Mononuclear cell (primary cell): ENCODE data around the gene OARD1. TPM values are rescaled to one million over a fixed set of nuclear protein-coding genes. Genes with fewer than 3 reads are reported as not detected.

Source experiments
- H3K27me3 ChIP-seq: 2 replicates; pipeline ENCODE4 v1.6.0; 2011; ENCODE audit warnings: low read length, control low read depth; ENCODE audit not compliant: insufficient read depth
- H3K4me1 ChIP-seq: 2 replicates; pipeline ENCODE4 v1.5.1; 2011; ENCODE audit warnings: mild to moderate bottlenecking, low read length, control low read depth; ENCODE audit not compliant: insufficient read depth
- H3K4me3 ChIP-seq: 2 replicates; pipeline ENCODE4 v1.5.1; 2011; ENCODE audit warnings: mild to moderate bottlenecking, low read length, moderate library complexity
- H3K9me3 ChIP-seq: 2 replicates; pipeline ENCODE4 v1.5.1; 2011; ENCODE audit warnings: low read depth, mild to moderate bottlenecking, control low read depth, low read length
- total RNA-seq: library from RNA; depleted of rRNA; stranded (reverse); fragments of >200 nt; gene quantifications from one replicate; pipeline ENCODE4 v1.2.3, GENCODE V29; 2012

OARD1 gene
- total RNA-seq, 1 donor = 28.2 TPM

- no peak overlapping the region for H3K4me3 ChIP-seq
- H3K4me1 ChIP-seq = peaks cover under 1% of the 10 kb centered on the region
- H3K9me3 ChIP-seq = no peaks in the 10 kb centered on the region
- no peaks in the 10 kb centered on the region for H3K27me3 ChIP-seq
Observed at GRCh38 chr6:41046084-41046483, 26.1 kb downstream of the OARD1 start.

- Histone ChIP-seq H3K27me3 (no peaks in the 10 kb centered on the region), H3K4me3 (no peak overlapping the region), H3K9me3 (no peaks in the 10 kb centered on the region), H3K4me1 (no peaks in the 10 kb centered on the region)
Observed at GRCh38 chr6:41045664-41046063, 26.5 kb downstream of the OARD1 start.

GRCh38 chr6:41043151-41043550 is 29.0 kb downstream of the OARD1 start:
- H3K9me3 ChIP-seq = no peaks in the 10 kb centered on the region
- no peak overlapping the region for H3K4me3 ChIP-seq
- no peaks in the 10 kb centered on the region for H3K4me1 ChIP-seq
- H3K27me3 ChIP-seq = no peaks in the 10 kb centered on the region

DNA sequence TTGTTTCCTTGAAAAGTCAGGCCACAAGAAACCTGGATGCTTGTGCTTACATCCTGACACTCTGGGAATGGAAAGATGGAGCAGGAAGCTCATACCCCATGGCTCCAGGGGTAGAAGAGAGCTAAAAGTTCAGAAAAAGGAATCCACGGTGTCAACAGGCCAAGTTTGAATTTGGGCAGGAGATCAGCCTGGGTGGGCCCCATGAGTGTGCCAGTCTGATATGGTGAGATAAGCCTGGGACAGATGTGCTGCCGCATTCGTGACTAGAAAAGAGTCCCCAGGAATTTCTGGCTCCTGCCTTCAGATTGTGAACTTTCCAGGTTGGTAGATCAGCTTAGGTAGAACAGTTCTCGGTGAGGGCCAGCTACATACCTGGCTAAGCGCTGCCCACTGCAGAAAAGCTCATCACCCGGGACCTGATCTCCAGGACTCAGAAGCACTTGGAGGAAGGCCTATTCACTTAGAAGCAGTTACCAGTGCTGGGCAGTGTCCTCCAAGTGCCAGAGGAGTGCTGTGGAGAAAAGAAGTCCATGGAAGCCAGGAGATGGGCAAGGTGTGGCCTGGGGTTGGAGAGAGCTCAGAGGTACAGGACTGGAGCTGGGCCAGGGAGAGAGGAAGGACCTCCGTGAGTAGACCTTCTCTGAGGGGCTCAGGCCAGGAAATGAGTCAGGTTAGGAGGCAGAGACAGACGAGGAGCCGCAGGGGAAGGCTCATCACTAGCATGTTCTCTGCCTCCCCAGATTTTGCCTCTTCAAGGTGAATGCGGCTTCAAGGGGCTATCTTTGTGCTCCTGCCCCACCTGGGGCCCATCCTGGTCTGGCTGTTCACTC is 29.7 kb downstream of the OARD1 start, which contains the start of gene TSPO2:
Gene TSPO2, plus strand, starts transcription at position 242 of the 830 bp plus-strand sequence. Its CDS starts 519 bp downstream, at position 761.
- H3K4me1 ChIP-seq = no peaks in the 10 kb centered on the region
- H3K27me3 ChIP-seq = no peaks in the 10 kb centered on the region
- H3K9me3 ChIP-seq = no peaks in the 10 kb centered on the region
- H3K4me3 ChIP-seq = no peak within 1 kb of the TSS

DNA sequence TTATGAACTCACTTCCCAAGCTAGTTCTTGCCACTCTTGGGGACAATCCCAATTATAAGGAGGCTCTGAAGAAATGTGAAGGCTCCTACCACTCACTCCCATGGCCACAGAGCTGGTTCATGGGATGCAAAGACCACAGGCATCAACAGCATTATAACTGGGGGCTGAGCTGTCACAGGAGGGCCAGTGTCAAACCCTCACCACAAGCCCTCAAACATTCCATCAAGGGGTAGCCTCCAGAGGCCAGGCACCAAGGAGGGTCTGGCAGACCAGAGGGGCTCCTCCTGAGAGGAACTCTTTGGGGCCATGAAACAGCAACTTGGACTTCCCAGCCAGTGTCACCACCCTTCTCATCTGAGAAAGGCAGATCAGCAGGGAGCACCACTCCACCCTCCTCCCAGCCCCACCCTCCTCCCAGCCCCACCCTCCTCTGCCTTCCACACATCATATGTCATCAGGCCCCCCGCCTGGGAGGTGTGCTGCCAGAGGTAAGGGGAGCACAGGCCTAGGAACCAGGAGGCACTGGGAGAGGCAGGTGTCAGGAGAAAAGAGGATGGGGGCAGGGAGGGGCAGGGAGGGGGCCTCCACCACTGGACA is 31.1 kb downstream of the OARD1 start:
- Histone ChIP-seq H3K27me3 (no peaks in the 10 kb centered on the region), H3K4me3 (no peak overlapping the region), H3K4me1 (no peaks in the 10 kb centered on the region), H3K9me3 (no peaks in the 10 kb centered on the region)

DNA sequence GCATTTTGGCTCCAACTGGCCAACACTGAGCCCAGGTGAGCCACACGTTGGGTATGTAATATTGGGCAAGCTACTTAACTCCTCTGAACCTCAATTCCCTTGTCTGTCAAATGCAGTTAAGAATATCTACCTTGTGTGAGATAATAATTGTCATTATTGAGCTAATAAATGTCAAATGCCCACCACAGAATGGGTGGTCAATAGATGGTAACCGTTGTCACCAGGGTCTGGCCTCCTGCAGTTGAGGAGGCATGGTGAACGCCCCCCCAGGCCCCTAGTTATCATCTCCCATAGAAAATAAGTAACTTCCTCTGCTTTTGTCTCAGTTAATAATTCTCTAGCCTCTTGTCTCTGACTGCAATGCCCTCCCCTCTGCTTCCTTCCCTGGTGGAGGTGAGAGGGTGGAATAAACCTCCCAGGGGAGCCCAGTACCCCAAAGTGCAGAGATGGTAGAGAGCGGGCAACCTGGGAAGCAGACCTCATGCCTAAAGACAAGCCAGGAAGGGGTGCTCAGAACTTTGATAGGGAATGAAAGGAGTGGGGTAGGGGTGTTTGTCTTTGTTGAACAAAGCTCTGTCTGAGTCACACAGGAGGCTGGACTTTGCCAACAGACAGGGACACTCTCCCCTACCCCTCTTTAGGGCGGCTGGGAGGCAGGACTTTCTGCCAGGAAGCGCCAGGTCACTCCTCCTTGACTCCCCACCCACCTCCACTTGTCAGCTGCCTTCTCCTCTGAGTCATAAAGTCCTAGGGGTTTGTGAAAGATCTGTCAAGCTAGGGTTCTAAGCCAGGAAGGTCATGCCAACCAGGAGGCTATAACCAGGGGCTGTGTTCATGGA is 31.8 kb downstream of the OARD1 start:
- no peaks in the 10 kb centered on the region for H3K27me3 ChIP-seq
- no peak overlapping the region for H3K4me3 ChIP-seq
- H3K9me3 ChIP-seq = no peaks in the 10 kb centered on the region
- no peaks in the 10 kb centered on the region for H3K4me1 ChIP-seq

DNA sequence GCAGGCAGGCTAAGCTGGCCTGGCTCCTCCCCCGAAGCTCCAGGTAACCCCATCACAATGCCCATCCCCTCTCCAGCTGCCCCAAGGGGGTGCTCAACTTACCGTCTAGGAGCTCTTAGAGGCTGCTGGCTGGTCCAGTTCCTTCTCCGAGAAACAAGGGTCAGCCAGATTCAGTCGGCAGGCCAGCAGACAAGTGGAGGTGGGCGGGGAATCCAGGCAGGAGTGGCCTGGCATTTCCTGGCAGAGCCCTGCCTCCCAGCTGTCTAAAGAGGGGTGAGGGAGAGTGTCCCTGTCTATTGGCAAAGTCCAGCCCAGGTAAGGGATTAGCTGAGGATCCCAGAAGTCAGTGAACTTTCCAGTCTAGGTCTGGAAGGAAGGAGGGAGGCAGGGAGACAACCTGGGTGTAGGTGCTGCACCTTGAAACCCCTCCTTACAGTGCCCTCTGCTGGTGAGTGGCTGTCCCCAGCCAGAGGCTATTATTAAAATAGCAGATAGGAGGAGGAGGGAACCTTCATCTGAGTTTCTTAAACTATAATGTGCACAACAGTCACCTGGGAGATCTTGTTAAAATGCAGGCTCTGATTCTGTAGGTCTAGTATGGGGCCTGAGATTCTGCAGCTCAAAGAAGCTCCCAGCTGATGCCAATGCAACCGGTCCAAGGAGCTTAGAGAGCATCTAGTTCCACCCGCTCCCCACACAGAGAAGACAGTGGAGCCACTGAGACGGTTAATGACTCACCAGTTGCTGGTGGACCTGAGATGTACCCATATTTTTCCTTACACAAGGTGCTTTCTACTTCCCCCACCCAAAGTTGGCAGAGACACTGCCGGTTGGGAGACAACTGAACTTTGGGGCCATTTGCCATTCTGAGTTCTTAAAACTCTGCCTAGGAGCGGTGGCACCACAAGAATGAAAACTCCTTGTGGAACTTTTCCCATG is 32.8 kb downstream of the OARD1 start, which contains the start of gene UNC5CL:
Gene UNC5CL, minus strand, starts transcription at position 162 of the 939 bp plus-strand sequence. CDS start 4,147 bp downstream, outside the sequence.
- H3K4me3 ChIP-seq = no peak within 1 kb of the TSS
- H3K9me3 ChIP-seq = no peaks in the 10 kb centered on the region
- no peaks in the 10 kb centered on the region for H3K4me1 ChIP-seq
- no peaks in the 10 kb centered on the region for H3K27me3 ChIP-seq

GRCh38 chr6:41038205-41038604 is 34.0 kb downstream of the OARD1 start:
- Histone ChIP-seq H3K4me3 (no peak overlapping the region), H3K27me3 (no peaks in the 10 kb centered on the region), H3K4me1 (no peaks in the 10 kb centered on the region), H3K9me3 (no peaks in the 10 kb centered on the region)

DNA sequence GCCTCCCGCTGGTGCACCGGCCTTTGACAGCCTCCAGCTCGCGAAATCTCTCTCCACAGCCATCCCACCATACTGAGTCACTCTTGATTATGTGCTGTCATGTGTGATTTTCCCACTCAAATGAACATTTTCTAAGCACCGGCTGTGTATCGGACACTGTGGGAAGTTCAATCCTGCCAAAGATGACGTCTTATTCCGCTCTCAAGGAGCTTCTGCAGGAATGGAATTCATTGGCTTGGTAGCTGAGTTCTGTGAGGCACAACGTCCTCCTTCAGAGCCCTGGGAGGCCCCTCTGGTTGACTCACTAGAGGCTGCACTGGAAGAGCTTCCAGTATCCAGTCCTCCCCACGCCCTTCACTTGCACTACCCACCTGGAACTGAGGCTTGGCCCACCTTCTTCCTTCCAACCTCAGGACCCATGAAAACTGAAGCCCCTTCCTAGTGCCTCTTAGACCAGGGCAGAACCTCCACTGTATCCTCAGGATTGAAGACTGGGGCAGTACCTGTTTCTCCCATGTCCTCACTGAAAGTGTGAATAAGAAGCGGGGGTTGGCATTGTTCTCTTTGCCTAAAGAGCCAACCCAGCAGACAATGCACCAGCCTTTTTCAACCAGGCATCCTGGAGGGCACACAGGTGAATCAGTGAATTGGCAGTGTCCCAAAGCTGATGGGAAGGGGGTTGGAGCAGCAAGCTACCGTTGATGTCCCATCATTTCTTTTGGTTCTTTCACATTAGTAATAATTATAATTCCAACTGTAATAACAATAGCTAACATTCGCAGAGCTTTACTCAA is 34.9 kb downstream of the OARD1 start:
- Histone ChIP-seq H3K27me3 (no peaks in the 10 kb centered on the region), H3K9me3 (no peaks in the 10 kb centered on the region), H3K4me1 (no peaks in the 10 kb centered on the region), H3K4me3 (no peak overlapping the region)

DNA sequence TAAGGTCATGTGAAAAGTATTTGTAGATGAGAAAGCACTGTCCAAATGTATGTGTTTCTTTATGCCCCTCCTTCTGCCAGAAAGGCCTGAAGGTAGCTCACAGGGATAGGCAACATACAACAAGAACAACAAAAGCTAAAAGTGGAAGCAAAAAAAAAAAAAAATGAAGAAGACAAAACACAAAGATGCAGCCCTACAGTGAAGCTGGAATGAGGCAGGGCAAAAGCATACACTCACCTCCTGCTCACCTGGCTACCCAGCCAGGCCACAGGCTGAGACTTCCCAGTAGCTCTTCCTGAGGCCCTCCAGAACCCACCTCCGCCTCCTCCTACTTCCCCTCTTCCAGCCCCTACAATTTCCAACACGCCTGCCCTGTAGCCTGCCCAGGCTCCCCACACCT is 35.6 kb downstream of the OARD1 start:
- H3K4me1 ChIP-seq = no peaks in the 10 kb centered on the region
- H3K4me3 ChIP-seq = no peak overlapping the region
- H3K9me3 ChIP-seq = no peaks in the 10 kb centered on the region
- no peaks in the 10 kb centered on the region for H3K27me3 ChIP-seq

- Histone ChIP-seq H3K27me3 (no peaks in the 10 kb centered on the region), H3K4me3 (no peak overlapping the region), H3K9me3 (no peaks in the 10 kb centered on the region), H3K4me1 (no peaks in the 10 kb centered on the region)
Observed at GRCh38 chr6:41036186-41036585, 36.0 kb downstream of the OARD1 start.

DNA sequence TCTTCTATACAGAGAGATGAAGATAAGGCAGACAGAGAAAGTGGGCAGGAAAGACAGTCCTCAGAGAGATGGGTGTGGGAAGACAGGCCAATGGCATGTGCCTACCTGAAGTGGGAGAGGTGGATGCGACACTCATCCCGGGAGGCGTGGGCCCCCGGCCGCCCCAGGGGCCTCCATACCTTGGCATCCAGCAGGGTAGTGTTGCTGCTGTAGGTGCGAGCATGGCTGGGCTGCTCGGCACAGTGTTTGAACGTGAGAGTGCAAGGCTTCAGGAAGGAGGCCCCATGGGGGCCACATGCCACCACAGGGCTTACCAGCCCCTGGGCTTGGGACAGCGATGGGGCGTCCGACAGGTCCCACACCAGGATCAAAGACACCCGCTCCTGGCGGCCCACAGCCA is 38.4 kb downstream of the OARD1 start:
- Histone ChIP-seq H3K4me1 (peaks cover 4% of the 10 kb centered on the region), H3K27me3 (no peaks in the 10 kb centered on the region), H3K4me3 (no peak overlapping the region), H3K9me3 (no peaks in the 10 kb centered on the region)

DNA sequence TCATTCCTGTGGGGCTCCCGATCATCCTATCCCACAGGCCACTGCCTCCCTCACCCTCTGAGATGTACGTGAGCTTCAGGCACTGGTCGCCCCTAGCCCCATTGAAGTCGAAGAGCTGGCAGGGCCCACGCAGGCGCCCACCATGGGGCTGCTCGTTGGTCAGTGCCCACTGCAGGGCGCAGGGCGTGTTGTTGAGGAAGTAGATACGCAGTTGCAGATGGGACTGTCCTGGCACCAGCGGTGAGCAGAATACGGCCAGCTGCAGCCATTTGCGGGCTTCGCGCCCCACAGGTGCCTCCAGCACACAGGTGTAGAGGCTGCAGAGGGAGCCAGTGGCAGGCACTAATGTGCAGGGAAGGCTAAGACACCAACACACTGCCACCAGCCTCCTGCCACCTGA is 39.3 kb downstream of the OARD1 start:
- no peak overlapping the region for H3K4me3 ChIP-seq
- no peaks in the 10 kb centered on the region for H3K27me3 ChIP-seq
- no peaks in the 10 kb centered on the region for H3K9me3 ChIP-seq
- H3K4me1 ChIP-seq = peaks cover 14% of the 10 kb centered on the region
